HG03521 (cell line): ENCODE measurements around the gene PSMA3.

ENCODE experiments used
- ATAC-seq: cut with Tn5 transposase; IDR thresholded peaks from one replicate; pipeline ENCODE4 v1.9.1; 2021; ENCODE audit warnings: mild to moderate bottlenecking, moderate library complexity; ENCODE audit not compliant: unreplicated experiment

PSMA3 gene

GRCh38 chr14:58270628-58271027 is 26.0 kb downstream of the PSMA3 start:
- ATAC-seq, result no peak

- ATAC-seq, result no peak
Observed at GRCh38 chr14:58272588-58273372, 28.1 kb downstream of the PSMA3 start.

- ATAC-seq, result no peak
Observed at GRCh38 chr14:58274881-58275280, 30.2 kb downstream of the PSMA3 start.

- ATAC-seq, result no peak
Observed at GRCh38 chr14:58275527-58276190, 31.0 kb downstream of the PSMA3 start.

GRCh38 chr14:58276208-58276607 is 31.6 kb downstream of the PSMA3 start:
- ATAC-seq, result no peak

- ATAC-seq, result no peak
Observed at GRCh38 chr14:58278177-58278576, 33.5 kb downstream of the PSMA3 start.

- ATAC-seq, result no peak
Observed at GRCh38 chr14:58280954-58281787, 36.5 kb downstream of the PSMA3 start.

- no peak for ATAC-seq
Observed at GRCh38 chr14:58281969-58282368, 37.3 kb downstream of the PSMA3 start.

- no peak for ATAC-seq
Observed at GRCh38 chr14:58282925-58283593, 38.4 kb downstream of the PSMA3 start.

- ATAC-seq, result no peak
Observed at GRCh38 chr14:58283730-58284129, 39.1 kb downstream of the PSMA3 start.

GRCh38 chr14:58285132-58285531 is 40.5 kb downstream of the PSMA3 start:
- ATAC-seq, result no peak

GRCh38 chr14:58287607-58288042 is 43.0 kb downstream of the PSMA3 start:
- ATAC-seq, result no peak

- no peak for ATAC-seq
Observed at GRCh38 chr14:58288106-58288792, 43.6 kb downstream of the PSMA3 start.

- no peak for ATAC-seq
Observed at GRCh38 chr14:58291646-58292045, 47.0 kb downstream of the PSMA3 start.

- no peak for ATAC-seq
Observed at GRCh38 chr14:58292187-58292586, 47.5 kb downstream of the PSMA3 start.

GRCh38 chr14:58294201-58294600 is 49.6 kb downstream of the PSMA3 start:
- no peak for ATAC-seq

GRCh38 chr14:58296726-58297125 is 52.1 kb downstream of the PSMA3 start:
- ATAC-seq, result no peak

- ATAC-seq, result no peak
Observed at GRCh38 chr14:58297412-58297761, 52.7 kb downstream of the PSMA3 start.

GRCh38 chr14:58297762-58298476 is 53.3 kb downstream of the PSMA3 start:
- peak; percentile 80 for ATAC-seq
